ENCODE results near the gene CAV1. TPM values are rescaled to one million over a fixed set of nuclear protein-coding genes. Genes with fewer than 3 reads are reported as not detected.
"Not testable (repeated sequence)": the region's sequence is repeated elsewhere in the genome, so short reads cannot be mapped to it uniquely, and the experiment has no call there.

The CAV1 gene
- total RNA-seq, 1 donor from 2014 or later = 0.12 TPM

DNA sequence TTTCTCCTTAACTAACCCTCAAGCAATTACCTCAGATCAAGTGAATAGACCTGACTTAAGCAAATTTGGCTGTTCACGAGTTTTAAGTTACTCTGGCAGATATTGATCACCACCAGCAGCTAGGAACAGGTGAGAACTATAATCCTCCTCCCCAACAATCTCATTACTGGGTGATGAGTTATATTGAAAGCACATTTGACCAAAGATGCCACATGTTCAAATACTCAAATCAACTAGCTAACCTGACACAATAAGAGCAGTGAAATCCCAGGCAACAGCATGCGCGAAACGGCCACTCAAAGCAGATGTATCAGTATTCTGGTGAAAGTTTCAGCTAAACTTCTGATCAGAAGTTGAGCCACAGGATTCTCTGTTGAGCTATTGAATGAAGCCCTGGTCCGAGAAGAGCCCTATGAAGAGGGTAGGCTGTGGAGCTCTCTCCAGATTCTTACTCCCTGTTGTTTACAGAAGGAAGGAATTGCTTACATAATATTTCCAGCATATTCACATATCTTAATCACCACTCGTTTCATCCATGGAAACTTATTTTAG, 52.6 kb downstream of the CAV1 start:
- no peaks in the 10 kb centered on the region for H3K36me3 Mint-ChIP-seq (ENCODE audit: low read depth)
- H3K4me1 Mint-ChIP-seq = peaks cover 5% of the 10 kb centered on the region
- no peak overlapping the region for H3K4me3 Mint-ChIP-seq
- intact Hi-C loops (cut with micrococcal nuclease) = loop anchor here (1.0 kb wide), 1 partner anchor 11 kb away; no protein-coding TSS in a partner anchor
- H3K27ac Mint-ChIP-seq = no peak overlapping the region
- no peak for DNase-seq
- H3K9me3 Mint-ChIP-seq = no peaks in the 10 kb centered on the region
- peaks cover 9% of the 10 kb centered on the region for H3K27me3 Mint-ChIP-seq

GRCh38 chr7:116578526-116578925, 53.7 kb downstream of the CAV1 start:
- H3K36me3 Mint-ChIP-seq (ENCODE audit: low read depth) = no peaks in the 10 kb centered on the region
- H3K4me1 Mint-ChIP-seq = peaks cover 12% of the 10 kb centered on the region
- intact Hi-C loops (cut with micrococcal nuclease) = no loop called here
- no peaks in the 10 kb centered on the region for H3K9me3 Mint-ChIP-seq
- no peak overlapping the region for H3K27ac Mint-ChIP-seq
- H3K4me3 Mint-ChIP-seq = no peak overlapping the region
- peaks cover 3% of the 10 kb centered on the region for H3K27me3 Mint-ChIP-seq
- DNase-seq = no peak

- Mint-ChIP-seq H3K27ac (no peak overlapping the region), H3K9me3 (no peaks in the 10 kb centered on the region), H3K4me1 (peaks cover 18% of the 10 kb centered on the region), H3K36me3 (ENCODE audit: low read depth) (no peaks in the 10 kb centered on the region), H3K27me3 (no peaks in the 10 kb centered on the region), H3K4me3 (no peak overlapping the region)
- DNase-seq = peak; percentile 12
- intact Hi-C loops (cut with micrococcal nuclease) = no loop called here
Measured at GRCh38 chr7:116579322-116579721, 54.5 kb downstream of the CAV1 start.

DNA sequence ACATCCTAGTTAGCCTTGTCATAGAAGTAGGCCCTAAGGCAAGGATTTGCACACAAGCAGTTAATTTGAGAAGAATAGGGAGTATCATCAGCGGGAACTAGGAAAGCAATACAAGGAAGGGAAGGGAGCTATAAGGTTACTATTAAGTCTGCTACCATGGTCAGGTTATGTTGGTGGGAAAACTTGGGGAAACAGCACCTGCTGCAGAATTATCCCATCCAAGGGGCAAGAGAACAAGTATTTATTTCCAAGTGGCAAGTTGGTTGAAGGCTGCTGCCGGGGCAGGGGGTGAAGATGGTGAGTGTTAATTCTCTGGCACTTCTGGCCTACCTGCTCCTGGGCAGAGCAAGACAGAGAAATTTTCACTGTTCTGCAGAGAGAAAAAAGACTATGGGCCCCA, 55.0 kb downstream of the CAV1 start:
- peak; percentile 41 for DNase-seq
- Mint-ChIP-seq H3K4me1 (peaks cover 18% of the 10 kb centered on the region), H3K36me3 (ENCODE audit: low read depth) (no peaks in the 10 kb centered on the region), H3K4me3 (no peak overlapping the region), H3K9me3 (no peaks in the 10 kb centered on the region), H3K27ac (no peak overlapping the region), H3K27me3 (no peaks in the 10 kb centered on the region)
- intact Hi-C loops (cut with micrococcal nuclease) = no loop called here

- intact Hi-C loops (cut with micrococcal nuclease) = no loop called here
- Mint-ChIP-seq H3K36me3 (ENCODE audit: low read depth) (no peaks in the 10 kb centered on the region), H3K27me3 (no peaks in the 10 kb centered on the region), H3K4me1 (peaks cover 16% of the 10 kb centered on the region), H3K4me3 (no peak overlapping the region), H3K27ac (no peak overlapping the region), H3K9me3 (no peaks in the 10 kb centered on the region)
- DNase-seq = peak; percentile 48
Measured at GRCh38 chr7:116582164-116582732, 57.4 kb downstream of the CAV1 start.

- DNase-seq = peak; percentile 45
- Mint-ChIP-seq H3K27ac (peak overlapping the region; percentile 72), H3K4me3 (peak overlapping the region; percentile 65), H3K36me3 (ENCODE audit: low read depth) (no peaks in the 10 kb centered on the region), H3K4me1 (peaks cover 18% of the 10 kb centered on the region), H3K27me3 (no peaks in the 10 kb centered on the region), H3K9me3 (no peaks in the 10 kb centered on the region)
- intact Hi-C loops (cut with micrococcal nuclease) = no loop called here
Measured at GRCh38 chr7:116582806-116583444, 58.1 kb downstream of the CAV1 start.

DNA sequence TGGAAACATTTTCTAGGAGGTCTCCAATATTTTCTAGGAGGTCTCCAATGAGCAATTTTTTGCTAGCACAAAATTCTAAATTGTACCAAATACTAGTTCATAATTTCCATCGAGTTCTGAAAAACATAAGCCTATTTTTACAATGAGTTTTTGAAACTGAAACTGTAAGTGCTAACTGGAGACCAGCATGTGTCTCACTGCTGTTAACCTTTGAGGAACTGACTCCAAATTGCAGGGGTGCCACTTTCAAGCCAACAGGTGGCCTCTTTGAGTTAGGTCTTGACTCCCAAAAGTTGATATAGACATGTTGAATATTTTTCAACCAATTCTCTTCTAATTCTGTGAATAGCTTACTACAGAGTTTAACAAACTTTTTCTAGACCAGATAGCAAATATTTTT, 58.8 kb downstream of the CAV1 start:
- intact Hi-C loops (cut with micrococcal nuclease) = no loop called here
- DNase-seq = peak; percentile 66
- no peaks in the 10 kb centered on the region for H3K36me3 Mint-ChIP-seq (ENCODE audit: low read depth)
- H3K9me3 Mint-ChIP-seq = no peaks in the 10 kb centered on the region
- no peak overlapping the region for H3K27ac Mint-ChIP-seq
- H3K27me3 Mint-ChIP-seq = no peaks in the 10 kb centered on the region
- H3K4me1 Mint-ChIP-seq = peaks cover 25% of the 10 kb centered on the region
- H3K4me3 Mint-ChIP-seq = no peak overlapping the region

DNA sequence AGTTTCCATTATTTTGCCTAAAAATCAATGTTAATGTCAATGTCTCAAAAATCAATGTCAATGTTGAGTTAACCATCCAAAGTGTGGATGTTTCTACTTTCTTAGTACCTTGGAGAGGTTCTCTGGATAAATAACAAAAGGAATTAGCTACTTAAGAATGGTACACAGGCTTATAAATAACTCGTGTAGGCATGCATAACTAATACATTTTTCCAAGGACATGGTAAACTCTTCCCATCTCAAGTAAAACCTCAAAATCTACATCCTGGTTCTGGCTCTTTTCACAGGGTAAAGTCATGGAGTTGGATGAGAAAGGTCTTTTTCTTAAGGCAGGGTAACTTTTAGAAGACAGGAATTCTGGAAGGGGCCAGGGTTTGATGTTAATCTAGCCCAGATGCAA, 59.9 kb downstream of the CAV1 start:
- intact Hi-C loops (cut with micrococcal nuclease) = loop anchor here (5.0 kb wide), 1 partner anchor 437 kb away; no protein-coding TSS in a partner anchor
- H3K36me3 Mint-ChIP-seq (ENCODE audit: low read depth) = no peaks in the 10 kb centered on the region
- H3K27ac Mint-ChIP-seq = no peak overlapping the region
- peaks cover 28% of the 10 kb centered on the region for H3K4me1 Mint-ChIP-seq
- no peaks in the 10 kb centered on the region for H3K9me3 Mint-ChIP-seq
- DNase-seq = peak; percentile 6
- H3K4me3 Mint-ChIP-seq = no peak overlapping the region
- H3K27me3 Mint-ChIP-seq = no peaks in the 10 kb centered on the region

DNA sequence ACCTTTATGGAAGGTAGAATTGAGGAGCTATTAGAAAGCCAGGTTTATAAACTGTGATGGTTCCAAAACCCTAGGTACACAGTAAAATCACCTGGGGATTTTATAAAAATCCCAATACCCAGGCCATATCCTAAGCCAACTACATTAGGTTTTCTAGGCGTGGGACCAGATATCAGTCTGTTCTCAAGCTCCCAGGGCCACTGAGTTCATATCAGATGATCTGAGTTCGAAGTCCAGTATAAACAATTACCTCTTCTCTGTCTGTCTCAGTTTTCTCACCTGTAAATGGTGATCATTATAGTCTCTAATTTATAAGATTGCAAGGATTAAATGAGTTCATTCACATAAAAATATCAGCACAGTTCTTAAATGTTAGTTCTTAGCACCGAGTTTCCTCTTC, 60.6 kb downstream of the CAV1 start:
- no peaks in the 10 kb centered on the region for H3K36me3 Mint-ChIP-seq (ENCODE audit: low read depth)
- DNase-seq = peak; percentile 20
- peaks cover 28% of the 10 kb centered on the region for H3K4me1 Mint-ChIP-seq
- H3K4me3 Mint-ChIP-seq = no peak overlapping the region
- peaks cover 3% of the 10 kb centered on the region for H3K27me3 Mint-ChIP-seq
- intact Hi-C loops (cut with micrococcal nuclease) = loop anchor here (5.0 kb wide), 1 partner anchor 438 kb away; no protein-coding TSS in a partner anchor
- no peak overlapping the region for H3K27ac Mint-ChIP-seq
- no peaks in the 10 kb centered on the region for H3K9me3 Mint-ChIP-seq

DNA sequence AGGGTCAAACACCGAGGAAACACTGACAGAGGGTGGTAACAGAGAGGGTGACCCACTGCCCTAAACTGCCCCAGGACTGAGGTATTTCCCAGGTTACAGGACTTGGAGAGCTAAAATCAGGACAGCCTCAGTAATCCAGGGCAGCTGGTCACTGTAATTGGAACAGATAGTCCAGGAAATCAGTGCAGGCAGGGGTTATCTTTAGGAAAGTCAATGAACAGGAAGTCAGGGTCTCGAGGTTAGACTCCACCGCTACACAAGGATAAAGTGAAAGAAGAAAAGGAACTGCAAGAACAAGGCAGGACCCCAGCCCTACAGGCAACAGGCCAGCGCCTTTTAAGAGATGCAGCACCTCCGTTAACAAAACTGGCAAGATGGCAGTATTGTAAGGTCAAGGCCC, 61.1 kb downstream of the CAV1 start:
- intact Hi-C loops (cut with micrococcal nuclease) = loop anchor here (5.0 kb wide), 1 partner anchor 439 kb away; no protein-coding TSS in a partner anchor
- H3K9me3 Mint-ChIP-seq = no peaks in the 10 kb centered on the region
- H3K27ac Mint-ChIP-seq = no peak overlapping the region
- H3K4me1 Mint-ChIP-seq = peaks cover 28% of the 10 kb centered on the region
- DNase-seq = peak; percentile 48
- no peaks in the 10 kb centered on the region for H3K36me3 Mint-ChIP-seq (ENCODE audit: low read depth)
- no peak overlapping the region for H3K4me3 Mint-ChIP-seq
- peaks cover 7% of the 10 kb centered on the region for H3K27me3 Mint-ChIP-seq

GRCh38 chr7:116587200-116587599, 62.4 kb downstream of the CAV1 start:
- intact Hi-C loops (cut with micrococcal nuclease) = loop anchor here (5.0 kb wide), 1 partner anchor 440 kb away; no protein-coding TSS in a partner anchor
- H3K4me1 Mint-ChIP-seq = peaks cover 32% of the 10 kb centered on the region
- not testable (repeated sequence) for DNase-seq; H3K27ac Mint-ChIP-seq; H3K4me3 Mint-ChIP-seq; H3K9me3 Mint-ChIP-seq; H3K36me3 Mint-ChIP-seq (ENCODE audit: low read depth)
- H3K27me3 Mint-ChIP-seq = peaks cover 12% of the 10 kb centered on the region

GRCh38 chr7:116588225-116588624, 63.4 kb downstream of the CAV1 start:
- peaks cover 30% of the 10 kb centered on the region for H3K4me1 Mint-ChIP-seq
- DNase-seq = peak; percentile 74
- H3K27ac Mint-ChIP-seq = peak overlapping the region; percentile 39
- no peaks in the 10 kb centered on the region for H3K9me3 Mint-ChIP-seq
- H3K27me3 Mint-ChIP-seq = peaks cover 22% of the 10 kb centered on the region
- no peak overlapping the region for H3K4me3 Mint-ChIP-seq
- H3K36me3 Mint-ChIP-seq (ENCODE audit: low read depth) = no peaks in the 10 kb centered on the region
- intact Hi-C loops (cut with micrococcal nuclease) = loop anchor here (1.0 to 5.0 kb wide), 2 partner anchors 11 to 441 kb away; no protein-coding TSS in a partner anchor

DNA sequence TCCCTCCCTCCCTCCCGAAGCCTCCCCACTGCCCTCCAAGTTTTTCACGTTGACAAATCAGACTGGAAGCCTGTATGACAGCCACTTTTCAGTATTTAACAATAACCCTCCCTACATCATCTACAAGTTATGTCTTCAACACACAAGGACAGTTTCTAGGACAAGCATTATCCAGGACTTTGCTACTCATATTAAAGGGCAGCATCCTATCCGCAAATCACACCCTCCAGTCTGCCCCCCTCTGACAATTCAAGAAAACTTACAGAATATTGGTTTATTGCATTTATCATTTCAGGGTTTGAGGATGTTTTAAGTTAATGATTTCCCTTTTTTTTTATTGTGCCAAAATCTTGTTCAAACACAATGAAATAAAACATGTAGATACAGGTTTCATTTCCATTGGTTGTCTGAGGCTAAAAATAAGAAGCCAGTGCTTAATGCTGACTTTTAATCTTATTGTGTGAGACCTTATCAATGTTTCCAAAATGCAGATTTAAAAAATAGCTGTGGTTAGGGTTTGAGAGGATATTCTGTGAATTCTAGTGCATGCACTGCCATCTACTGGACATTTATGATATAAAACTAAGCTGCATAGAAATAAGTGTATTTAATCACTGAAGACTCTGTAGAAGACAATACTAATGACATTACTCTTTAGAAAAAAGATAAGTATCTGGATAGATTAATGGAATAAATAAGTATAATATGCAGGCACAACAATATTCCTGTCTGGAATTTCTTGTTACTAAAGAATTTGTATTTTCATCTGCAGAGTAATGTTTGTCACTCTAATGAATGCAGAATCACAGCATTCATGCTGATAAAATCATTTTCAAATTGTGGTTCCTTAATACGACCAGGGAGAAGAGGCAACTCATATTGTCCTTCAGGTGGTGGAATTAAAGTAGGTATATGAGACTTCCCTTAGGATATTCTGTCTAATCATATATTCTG, 64.1 kb downstream of the CAV1 start:
- Mint-ChIP-seq H3K36me3 (ENCODE audit: low read depth) (no peaks in the 10 kb centered on the region), H3K4me1 (peaks cover 25% of the 10 kb centered on the region)

More for the DNA sequence above, 64.1 kb downstream of the CAV1 start:
- Mint-ChIP-seq H3K27me3 (peaks cover 26% of the 10 kb centered on the region), H3K27ac (peak overlapping the region; percentile 9), H3K9me3 (no peaks in the 10 kb centered on the region), H3K4me3 (no peak overlapping the region)
- intact Hi-C loops (cut with micrococcal nuclease) = loop anchor here (1.0 to 5.0 kb wide), 5 partner anchors 12 to 442 kb away; no protein-coding TSS in a partner anchor
- DNase-seq = peak; percentile 62

Data from activated CD4-positive, alpha-beta T cell treated with anti-CD3 and anti-CD28 coated beads, Interleukin-2, amount 10 ng/mL, durations not matched to agents 24 days and 14 days (primary cell).